ENCODE data around the gene NFKB2.

DNA sequence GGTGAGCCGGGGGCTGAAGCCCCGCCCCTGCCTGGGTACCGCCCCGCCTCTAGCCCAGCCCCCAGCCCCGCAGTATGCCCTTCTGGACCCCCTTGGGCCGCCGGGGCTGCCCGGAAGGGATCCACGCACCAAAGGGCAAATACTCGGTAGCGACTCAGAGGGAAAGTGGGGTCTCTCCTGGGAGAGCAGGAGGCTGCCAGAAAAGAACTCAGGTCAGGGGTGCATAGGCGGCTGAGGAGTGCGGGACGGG lies 25.9 kb downstream of the NFKB2 start:
- TF ChIP-seq, protein P1, sequence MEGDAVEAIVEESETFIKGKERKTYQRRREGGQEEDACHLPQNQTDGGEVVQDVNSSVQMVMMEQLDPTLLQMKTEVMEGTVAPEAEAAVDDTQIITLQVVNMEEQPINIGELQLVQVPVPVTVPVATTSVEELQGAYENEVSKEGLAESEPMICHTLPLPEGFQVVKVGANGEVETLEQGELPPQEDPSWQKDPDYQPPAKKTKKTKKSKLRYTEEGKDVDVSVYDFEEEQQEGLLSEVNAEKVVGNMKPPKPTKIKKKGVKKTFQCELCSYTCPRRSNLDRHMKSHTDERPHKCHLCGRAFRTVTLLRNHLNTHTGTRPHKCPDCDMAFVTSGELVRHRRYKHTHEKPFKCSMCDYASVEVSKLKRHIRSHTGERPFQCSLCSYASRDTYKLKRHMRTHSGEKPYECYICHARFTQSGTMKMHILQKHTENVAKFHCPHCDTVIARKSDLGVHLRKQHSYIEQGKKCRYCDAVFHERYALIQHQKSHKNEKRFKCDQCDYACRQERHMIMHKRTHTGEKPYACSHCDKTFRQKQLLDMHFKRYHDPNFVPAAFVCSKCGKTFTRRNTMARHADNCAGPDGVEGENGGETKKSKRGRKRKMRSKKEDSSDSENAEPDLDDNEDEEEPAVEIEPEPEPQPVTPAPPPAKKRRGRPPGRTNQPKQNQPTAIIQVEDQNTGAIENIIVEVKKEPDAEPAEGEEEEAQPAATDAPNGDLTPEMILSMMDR (IDR thresholded peaks at IDR 0.05; ENCODE audit: insufficient read depth, low read length), result no peak
- no peak for TF ChIP-seq POLR2AphosphoS5 (IDR thresholded peaks at IDR 0.05; ENCODE audit: low read depth)
- no peak for TF ChIP-seq GABPA (IDR thresholded peaks at IDR 0.05; ENCODE audit: low read depth)
- no peak for TF ChIP-seq SPI1 (IDR thresholded peaks at IDR 0.05; ENCODE audit: borderline replicate concordance, low read depth)
- no peak for TF ChIP-seq REST (IDR thresholded peaks at IDR 0.05; ENCODE audit: insufficient replicate concordance, low read depth)

Measured in HL-60 (cell line).